Measurements from ENCODE around the gene TNNT1.

GRCh38 chr19:55103190-55103589, 45.8 kb downstream of the TNNT1 start:
- TF ChIP-seq POLR2A (IDR thresholded peaks at IDR 0.05) (no peak), CTCF (IDR thresholded peaks at IDR 0.05) (no peak)

All from adrenal gland (tissue), 5 donors.